ENCODE data around the gene SLC4A4. TPM values are rescaled to one million over a fixed set of nuclear protein-coding genes. Genes with fewer than 3 reads are reported as not detected.

SLC4A4 gene
- total and polyA plus RNA-seq, 2 of the 13 experiments (the other 11 are each of a cell fraction or from before 2014, with no cell fraction given), result 0.01 TPM; not detected in 1

- CTCF ChIA-PET (ENCODE audit: low intra/inter-chr PET ratio, low total read pairs), result no interaction called here
- 2% methylated on average over 5 of the region's 5 CpGs for WGBS (ENCODE audit: low lambda C conversion rate)
- H3K4me2 ChIP-seq (ENCODE audit: low read depth, low read length), result no peak overlapping the region
- no peak for FAIRE-seq
- H3K9me3 ChIP-seq (ENCODE audit: low read length), result no peaks in the 10 kb centered on the region
- no peaks in the 10 kb centered on the region for H3K36me3 ChIP-seq (replicated peaks in 1 of 2; ENCODE audit: control insufficient read depth in 1 of 2, insufficient read depth in 2 of 2, low read length in 2 of 2)
- TF ChIP-seq IRF9 (CRISPR knock-in tag; IDR thresholded peaks at IDR 0.05; ENCODE audit: borderline replicate concordance), result no peak
- no peak for TF ChIP-seq DRAP1 (CRISPR knock-in tag; IDR thresholded peaks at IDR 0.05)
- no peak for TF ChIP-seq HCFC1 (IDR thresholded peaks at IDR 0.05; ENCODE audit: low read depth, low read length)
- TF ChIP-seq ZNF616 (CRISPR knock-in tag; IDR thresholded peaks at IDR 0.05; ENCODE audit: low read depth), result no peak
- no peak for TF ChIP-seq SP2 (CRISPR knock-in tag; IDR thresholded peaks at IDR 0.05)
- no peak for TF ChIP-seq HMG20B (CRISPR knock-in tag; conservative IDR thresholded peaks at IDR 0.05)
- TF ChIP-seq PAWR (CRISPR knock-in tag; IDR thresholded peaks at IDR 0.05; ENCODE audit: borderline replicate concordance), result no peak
- TF ChIP-seq JARID2 (CRISPR knock-in tag; IDR thresholded peaks at IDR 0.05; ENCODE audit: insufficient replicate concordance), result no peak
- TF ChIP-seq ZNF567 (CRISPR knock-in tag; IDR thresholded peaks at IDR 0.05; ENCODE audit: borderline replicate concordance), result no peak
- TF ChIP-seq PCBP2 (optimal IDR thresholded peaks at IDR 0.05; ENCODE audit: low read depth, low read length, poor library complexity, severe bottlenecking), result no peak
- no peak for TF ChIP-seq ZNF383 (CRISPR knock-in tag; IDR thresholded peaks at IDR 0.05; ENCODE audit: borderline replicate concordance)
- TF ChIP-seq FOSL2 (CRISPR knock-in tag; IDR thresholded peaks at IDR 0.05), result no peak
- TF ChIP-seq ZNF788 (CRISPR knock-in tag; IDR thresholded peaks at IDR 0.05; ENCODE audit: borderline replicate concordance), result no peak
- TF ChIP-seq LBX2 (CRISPR knock-in tag; IDR thresholded peaks at IDR 0.05; ENCODE audit: borderline replicate concordance), result no peak
- TF ChIP-seq ETS1 (CRISPR knock-in tag; IDR thresholded peaks at IDR 0.05), result no peak
- TF ChIP-seq ZNF816 (CRISPR knock-in tag; IDR thresholded peaks at IDR 0.05; ENCODE audit: borderline replicate concordance), result no peak
- POLR2A ChIA-PET, result no interaction called here
- in situ Hi-C loops (cut with HindIII; ENCODE audit: extremely low pct_ligation_motif_present, low pct_unique_long_range_greater_than_20kb) (no loop called here), intact Hi-C loops (cut with micrococcal nuclease; ENCODE audit: unreplicated experiment) (loop anchor here (10.0 kb wide), 1 partner anchor 1457 kb away; no protein-coding TSS in a partner anchor)
- H3K27ac ChIP-seq (ENCODE audit: extremely low read length, insufficient read depth, low read length), result no peak overlapping the region
- no peak overlapping the region for H2AFZ ChIP-seq (ENCODE audit: low read length)
- H3K27me3 ChIP-seq (ENCODE audit: control insufficient read depth in 1 of 2, insufficient read depth in 2 of 2, low read length in 2 of 2), result no peaks in the 10 kb centered on the region
- BruUV-seq (replicated peaks), result no TSS peak
- H3K4me1 ChIP-seq (ENCODE audit: insufficient read depth, low read length), result no peaks in the 10 kb centered on the region
- H3K4me3 ChIP-seq (replicated peaks in 1 of 3; ENCODE audit: insufficient read depth in 1 of 3, low read depth in 2 of 3, low read length in 3 of 3), result no peak overlapping the region
- no peaks in the 10 kb centered on the region for H4K20me1 ChIP-seq (ENCODE audit: insufficient read depth, low read length)
- no peak for DNase-seq (ENCODE audit: low spot score)
- H3K9ac ChIP-seq (ENCODE audit: insufficient read depth, low read depth, low read length), result no peak overlapping the region
- ATAC-seq, result no peak
- no peaks in the 10 kb centered on the region for H3K79me2 ChIP-seq (ENCODE audit: insufficient read depth, low read length)
Measured at GRCh38 chr4:71441186-71442169, 102.7 kb downstream of the SLC4A4 start.

All from HepG2 (cell line).